Caco-2 (cell line): ENCODE results near the gene FRRS1L. TPM values are rescaled to one million over a fixed set of nuclear protein-coding genes. Genes with fewer than 3 reads are reported as not detected.
A peak's percentile ranks its signal among the peaks of the same experiment; 100 is the strongest.

Source experiments
- BruUV-seq: library from RNA; stranded (reverse); fragments of 400-500 nt; replicated peaks from 2 replicates; lab custom pipeline; 2021; lab: Mats Ljungman, UMichigan
- CTCF ChIA-PET: fragments of 300-600 bp; sonication (Branson Sonifier 250); formaldehyde crosslinking; loops from one replicate; lab custom pipeline; 2022; ENCODE audit warnings: antibody characterized with exemption; lab: Charles Lee
- POLR2A ChIA-PET: fragments of 300-600 bp; sonication (Branson Sonifier 250); formaldehyde crosslinking; loops from one replicate; lab custom pipeline; 2022; ENCODE audit warnings: antibody characterized with exemption; lab: Charles Lee
- DNase-seq, 2 experiments: peaks; one replicate each; pipeline versions ENCODE4 v3.0.0 to v3.0.0-alpha.2; 2020 to 2022
- H3K27me3 ChIP-seq: replicated peaks from 2 replicates; pipeline ENCODE4 v1.6.0; 2011; ENCODE audit warnings: low read length; ENCODE audit not compliant: control insufficient read depth, insufficient read depth
- H3K36me3 ChIP-seq: 2 replicates; pipeline ENCODE4 v1.5.1; 2011; ENCODE audit warnings: low read length; ENCODE audit not compliant: control insufficient read depth, insufficient read depth
- H3K4me1 ChIP-seq: fragments of 250-450 bp; sonication (Bioruptor Pico); 2 replicates; pipeline ENCODE4 v1.5.1; 2020; ENCODE audit warnings: mild to moderate bottlenecking
- H3K4me3 ChIP-seq: 2 replicates; pipeline ENCODE4 v1.5.1; 2011; ENCODE audit warnings: low read depth, mild to moderate bottlenecking, control low read depth, low read length
- H3K9me3 ChIP-seq: fragments of 250-450 bp; sonication (Bioruptor Pico); 2 replicates; pipeline ENCODE4 v1.5.1; 2020; ENCODE audit warnings: mild to moderate bottlenecking, moderate library complexity
- H3K27ac Mint-ChIP-seq: one replicate; pipeline ENCODE4 v1.8.0; 2022; ENCODE audit warnings: mixed read lengths; ENCODE audit not compliant: unreplicated experiment
- H3K27me3 Mint-ChIP-seq: one replicate; pipeline ENCODE4 v1.8.0; 2022; ENCODE audit warnings: mixed read lengths; ENCODE audit not compliant: insufficient read depth, unreplicated experiment
- H3K36me3 Mint-ChIP-seq: one replicate; pipeline ENCODE4 v1.8.0; 2022; ENCODE audit warnings: mild to moderate bottlenecking, mixed read lengths; ENCODE audit not compliant: insufficient read depth, unreplicated experiment
- H3K4me1 Mint-ChIP-seq: one replicate; pipeline ENCODE4 v1.8.0; 2022; ENCODE audit warnings: low read depth, mixed read lengths; ENCODE audit not compliant: unreplicated experiment
- H3K4me3 Mint-ChIP-seq: one replicate; pipeline ENCODE4 v1.8.0; 2022; ENCODE audit warnings: mild to moderate bottlenecking, moderate library complexity, mixed read lengths; ENCODE audit not compliant: unreplicated experiment
- H3K9me3 Mint-ChIP-seq: one replicate; pipeline ENCODE4 v1.8.0; 2022; ENCODE audit warnings: mixed read lengths; ENCODE audit not compliant: unreplicated experiment
- intact Hi-C: fragments of 100-400 bp; cut with micrococcal nuclease; formaldehyde crosslinking; loops from one replicate; pipeline ENCODE4 v1.10.0; 2022; ENCODE audit not compliant: unreplicated experiment
- total RNA-seq: library from RNA; stranded (reverse); gene quantifications from 2 replicates; pipeline ENCODE4 v1.2.3, GENCODE V29; 2022
- TF ChIP-seq, protein P1 (sequence below), 2 experiments: fragments of 200-600 bp in 1 of 2; IDR thresholded peaks; 1 replicate in 1 of 2; 2 replicates in 1 of 2; pipeline versions ENCODE4 v1.5.1 to v1.8.0; 2011 to 2022; ENCODE audit warnings: antibody characterized with exemption in 1 of 2, control low read depth in 1 of 2, inconsistent platforms in 1 of 2, low read depth in 1 of 2, low read length in 1 of 2, mild to moderate bottlenecking in 1 of 2, moderate library complexity in 1 of 2; ENCODE audit not compliant: insufficient read depth in 1 of 2, severe bottlenecking in 1 of 2, unreplicated experiment in 1 of 2

FRRS1L gene
- total RNA-seq, 1 experiment from 2014 or later, result not detected

DNA sequence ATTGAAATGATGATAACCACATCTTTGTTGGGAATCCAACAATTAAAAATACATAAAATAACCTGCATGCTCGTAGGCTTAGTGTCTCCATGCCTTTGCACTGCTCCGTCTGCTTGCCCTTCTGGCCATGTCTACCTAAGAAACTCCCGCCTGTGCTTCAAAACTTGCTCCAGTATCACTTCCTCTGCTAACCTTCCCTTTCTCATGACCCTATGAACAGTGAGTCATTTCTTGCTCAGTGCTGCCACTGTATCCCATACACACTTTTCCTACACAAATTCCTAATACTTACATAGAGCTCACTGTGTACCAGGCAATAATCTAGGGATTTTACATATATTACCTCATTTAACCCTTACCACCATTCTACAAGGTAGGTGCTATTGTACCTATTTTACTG, 80.8 kb downstream of the FRRS1L start:
- BruUV-seq, result no TSS peak
- Histone ChIP-seq H3K36me3 (no peaks in the 10 kb centered on the region; the same call in 1 of the 2 replicates), H3K9me3 (no peaks in the 10 kb centered on the region), H3K4me1 (peaks cover 71% of the 10 kb centered on the region), H3K27me3 (no peaks in the 10 kb centered on the region), H3K4me3 (no peak overlapping the region)
- H3K27ac Mint-ChIP-seq, result peak overlapping the region; percentile 40
- DNase-seq, result no peak
- ChIA-PET POLR2A (no interaction called here), CTCF (no interaction called here)
- no peaks in the 10 kb centered on the region for H3K9me3 Mint-ChIP-seq
- H3K4me3 Mint-ChIP-seq, result peak overlapping the region; percentile 43
- H3K27me3 Mint-ChIP-seq, result no peaks in the 10 kb centered on the region
- H3K4me1 Mint-ChIP-seq, result peaks cover 39% of the 10 kb centered on the region
- peaks cover 83% of the 10 kb centered on the region for H3K36me3 Mint-ChIP-seq
- TF ChIP-seq, protein P1, sequence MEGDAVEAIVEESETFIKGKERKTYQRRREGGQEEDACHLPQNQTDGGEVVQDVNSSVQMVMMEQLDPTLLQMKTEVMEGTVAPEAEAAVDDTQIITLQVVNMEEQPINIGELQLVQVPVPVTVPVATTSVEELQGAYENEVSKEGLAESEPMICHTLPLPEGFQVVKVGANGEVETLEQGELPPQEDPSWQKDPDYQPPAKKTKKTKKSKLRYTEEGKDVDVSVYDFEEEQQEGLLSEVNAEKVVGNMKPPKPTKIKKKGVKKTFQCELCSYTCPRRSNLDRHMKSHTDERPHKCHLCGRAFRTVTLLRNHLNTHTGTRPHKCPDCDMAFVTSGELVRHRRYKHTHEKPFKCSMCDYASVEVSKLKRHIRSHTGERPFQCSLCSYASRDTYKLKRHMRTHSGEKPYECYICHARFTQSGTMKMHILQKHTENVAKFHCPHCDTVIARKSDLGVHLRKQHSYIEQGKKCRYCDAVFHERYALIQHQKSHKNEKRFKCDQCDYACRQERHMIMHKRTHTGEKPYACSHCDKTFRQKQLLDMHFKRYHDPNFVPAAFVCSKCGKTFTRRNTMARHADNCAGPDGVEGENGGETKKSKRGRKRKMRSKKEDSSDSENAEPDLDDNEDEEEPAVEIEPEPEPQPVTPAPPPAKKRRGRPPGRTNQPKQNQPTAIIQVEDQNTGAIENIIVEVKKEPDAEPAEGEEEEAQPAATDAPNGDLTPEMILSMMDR (IDR thresholded peaks at IDR 0.05; ENCODE audit: insufficient read depth in 1 of 2, low read depth in 1 of 2, low read length in 1 of 2, severe bottlenecking in 1 of 2, unreplicated experiment in 1 of 2), result peak in 1 of 2 experiments; percentile 3
- intact Hi-C loops, result no loop called here

DNA sequence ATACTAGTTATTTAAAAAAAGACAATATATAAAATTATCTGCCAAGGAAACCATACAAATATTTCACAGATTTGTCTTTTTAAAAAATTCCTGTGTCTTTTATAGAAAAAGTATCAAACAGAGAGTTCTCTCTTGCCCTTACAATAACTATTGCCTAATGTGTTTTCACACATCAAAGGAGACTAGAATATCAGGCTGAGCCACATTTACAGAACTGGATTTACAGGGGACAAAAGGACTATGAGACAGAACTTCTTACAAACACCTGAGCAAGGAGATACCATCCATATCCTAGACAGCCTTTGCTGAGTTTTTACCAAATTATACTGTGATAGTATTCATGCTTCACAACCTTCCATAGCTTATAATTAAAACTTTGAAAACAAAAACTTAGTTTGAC, 81.5 kb downstream of the FRRS1L start:
- peaks cover 41% of the 10 kb centered on the region for H3K4me1 Mint-ChIP-seq
- no peaks in the 10 kb centered on the region for H3K9me3 Mint-ChIP-seq

DNA sequence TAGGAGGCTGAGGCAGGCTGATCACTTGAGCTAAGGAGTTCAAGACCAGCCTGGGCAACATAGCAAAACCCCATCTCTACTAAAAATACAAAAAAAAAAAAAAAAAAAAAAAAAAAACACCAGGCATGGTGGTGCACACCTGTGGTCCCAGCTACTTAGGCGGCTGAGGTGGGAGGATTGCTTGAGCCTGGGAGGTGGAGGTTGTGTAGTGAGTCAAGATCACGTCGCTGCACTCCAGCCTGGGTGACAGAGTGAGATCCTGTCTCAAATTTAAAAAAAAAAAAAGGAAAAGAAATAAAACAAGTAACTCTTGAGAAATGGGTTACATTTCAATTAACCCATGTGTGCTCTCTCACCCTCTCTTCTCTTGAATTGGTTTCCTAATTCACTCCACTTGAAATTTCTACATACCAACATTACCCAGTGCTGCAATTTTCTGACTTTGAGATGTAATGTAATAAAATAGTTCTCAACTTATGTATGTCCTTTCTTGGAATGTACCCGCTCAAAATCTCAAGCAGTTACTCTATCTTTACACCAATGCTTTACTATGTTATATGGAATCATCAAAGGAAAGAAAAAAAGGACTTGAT, 83.1 kb downstream of the FRRS1L start:
- no peaks in the 10 kb centered on the region for H3K9me3 ChIP-seq
- H3K9me3 Mint-ChIP-seq, result no peaks in the 10 kb centered on the region
- no peaks in the 10 kb centered on the region for H3K27me3 ChIP-seq
- DNase-seq, result no peak
- H3K36me3 ChIP-seq, result peaks cover 2% of the 10 kb centered on the region
- H3K36me3 Mint-ChIP-seq, result peaks cover 84% of the 10 kb centered on the region
- H3K4me1 Mint-ChIP-seq, result peaks cover 56% of the 10 kb centered on the region
- peaks cover 91% of the 10 kb centered on the region for H3K4me1 ChIP-seq
- no peak overlapping the region for H3K27ac Mint-ChIP-seq
- ChIA-PET POLR2A (no interaction called here), CTCF (no interaction called here)
- BruUV-seq, result no TSS peak
- intact Hi-C loops, result loop anchor here (2.0 kb wide), 1 partner anchor 37 kb away; no protein-coding TSS in a partner anchor
- H3K4me3 ChIP-seq, result no peak overlapping the region
- no peaks in the 10 kb centered on the region for H3K27me3 Mint-ChIP-seq
- no peak overlapping the region for H3K4me3 Mint-ChIP-seq
- TF ChIP-seq, protein P1 (IDR thresholded peaks at IDR 0.05; ENCODE audit: insufficient read depth in 1 of 2, low read depth in 1 of 2, low read length in 1 of 2, severe bottlenecking in 1 of 2, unreplicated experiment in 1 of 2), result no peak

More for the DNA sequence above, 81.5 kb downstream of the FRRS1L start:
- H3K36me3 Mint-ChIP-seq, result peaks cover 84% of the 10 kb centered on the region
- ChIA-PET CTCF (no interaction called here), POLR2A (no interaction called here)
- peak overlapping the region; percentile 40 for H3K27ac Mint-ChIP-seq
- intact Hi-C loops, result no loop called here
- BruUV-seq, result no TSS peak
- no peaks in the 10 kb centered on the region for H3K9me3 ChIP-seq
- DNase-seq, result peak in 1 of 2 experiments; percentile 73
- H3K4me3 Mint-ChIP-seq, result peak overlapping the region; percentile 43
- no peaks in the 10 kb centered on the region for H3K27me3 ChIP-seq
- peaks cover 78% of the 10 kb centered on the region for H3K4me1 ChIP-seq
- no peaks in the 10 kb centered on the region; the same call in 1 of the 2 replicates for H3K36me3 ChIP-seq
- no peak overlapping the region for H3K4me3 ChIP-seq
- TF ChIP-seq, protein P1 (IDR thresholded peaks at IDR 0.05; ENCODE audit: insufficient read depth in 1 of 2, low read depth in 1 of 2, low read length in 1 of 2, severe bottlenecking in 1 of 2, unreplicated experiment in 1 of 2), result no peak
- no peaks in the 10 kb centered on the region for H3K27me3 Mint-ChIP-seq
